GM18508 (cell line): ENCODE data around the gene CREB3L1.
A peak's percentile ranks its signal among the peaks of the same experiment; 100 is the strongest.

Source experiments
- ATAC-seq: cut with Tn5 transposase; IDR thresholded peaks from one replicate; pipeline ENCODE4 v1.9.1; 2021; ENCODE audit warnings: moderate number of reproducible peaks; ENCODE audit not compliant: insufficient read depth, unreplicated experiment

CREB3L1 gene, protein sequence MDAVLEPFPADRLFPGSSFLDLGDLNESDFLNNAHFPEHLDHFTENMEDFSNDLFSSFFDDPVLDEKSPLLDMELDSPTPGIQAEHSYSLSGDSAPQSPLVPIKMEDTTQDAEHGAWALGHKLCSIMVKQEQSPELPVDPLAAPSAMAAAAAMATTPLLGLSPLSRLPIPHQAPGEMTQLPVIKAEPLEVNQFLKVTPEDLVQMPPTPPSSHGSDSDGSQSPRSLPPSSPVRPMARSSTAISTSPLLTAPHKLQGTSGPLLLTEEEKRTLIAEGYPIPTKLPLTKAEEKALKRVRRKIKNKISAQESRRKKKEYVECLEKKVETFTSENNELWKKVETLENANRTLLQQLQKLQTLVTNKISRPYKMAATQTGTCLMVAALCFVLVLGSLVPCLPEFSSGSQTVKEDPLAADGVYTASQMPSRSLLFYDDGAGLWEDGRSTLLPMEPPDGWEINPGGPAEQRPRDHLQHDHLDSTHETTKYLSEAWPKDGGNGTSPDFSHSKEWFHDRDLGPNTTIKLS

DNA sequence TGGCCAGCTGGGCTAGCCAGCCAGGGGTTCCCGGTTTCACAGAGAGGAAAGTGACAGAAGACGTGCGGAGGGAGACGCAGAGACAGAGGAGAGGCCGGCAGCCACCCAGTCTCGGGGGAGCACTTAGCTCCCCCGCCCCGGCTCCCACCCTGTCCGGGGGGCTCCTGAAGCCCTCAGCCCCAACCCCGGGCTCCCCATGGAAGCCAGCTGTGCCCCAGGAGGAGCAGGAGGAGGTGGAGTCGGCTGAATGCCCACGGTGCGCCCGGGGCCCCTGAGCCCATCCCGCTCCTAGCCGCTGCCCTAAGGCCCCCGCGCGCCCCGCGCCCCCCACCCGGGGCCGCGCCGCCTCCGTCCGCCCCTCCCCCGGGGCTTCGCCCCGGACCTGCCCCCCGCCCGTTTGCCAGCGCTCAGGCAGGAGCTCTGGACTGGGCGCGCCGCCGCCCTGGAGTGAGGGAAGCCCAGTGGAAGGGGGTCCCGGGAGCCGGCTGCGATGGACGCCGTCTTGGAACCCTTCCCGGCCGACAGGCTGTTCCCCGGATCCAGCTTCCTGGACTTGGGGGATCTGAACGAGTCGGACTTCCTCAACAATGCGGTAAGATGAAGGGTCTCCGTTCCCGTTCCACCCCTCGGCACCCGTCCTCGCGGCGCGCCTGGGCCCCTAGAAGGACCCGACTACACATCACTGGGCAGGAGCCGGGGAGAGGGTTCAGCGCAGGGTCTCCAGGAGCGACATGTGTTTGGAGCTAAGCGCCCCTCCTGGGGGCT lies at the start of gene CREB3L1:
TSS of gene CREB3L1 (plus strand) at position 41 of the 765 bp plus-strand sequence. CDS start at position 491, 450 bp downstream.
- ATAC-seq = no peak

DNA sequence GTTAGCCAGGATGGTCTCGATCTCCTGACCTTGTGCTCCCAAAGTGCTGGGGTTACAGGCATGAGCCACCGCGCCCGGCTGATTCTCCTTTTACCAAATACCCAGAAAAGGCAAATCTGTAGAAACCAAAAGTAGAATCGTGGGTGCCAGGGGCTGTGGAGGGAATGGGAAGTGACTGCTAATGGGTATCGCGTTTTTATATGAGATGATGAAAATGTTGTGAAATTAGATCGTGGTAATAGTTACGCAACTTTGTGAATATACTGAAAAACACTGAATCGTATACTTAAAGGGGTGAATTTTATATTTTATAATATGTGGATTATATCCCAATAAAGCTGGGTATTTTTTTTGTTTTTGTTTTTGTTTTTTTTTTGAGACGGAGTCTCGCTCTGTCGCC lies 48.2 kb upstream of the CREB3L1 start:
- no peak for ATAC-seq

DNA sequence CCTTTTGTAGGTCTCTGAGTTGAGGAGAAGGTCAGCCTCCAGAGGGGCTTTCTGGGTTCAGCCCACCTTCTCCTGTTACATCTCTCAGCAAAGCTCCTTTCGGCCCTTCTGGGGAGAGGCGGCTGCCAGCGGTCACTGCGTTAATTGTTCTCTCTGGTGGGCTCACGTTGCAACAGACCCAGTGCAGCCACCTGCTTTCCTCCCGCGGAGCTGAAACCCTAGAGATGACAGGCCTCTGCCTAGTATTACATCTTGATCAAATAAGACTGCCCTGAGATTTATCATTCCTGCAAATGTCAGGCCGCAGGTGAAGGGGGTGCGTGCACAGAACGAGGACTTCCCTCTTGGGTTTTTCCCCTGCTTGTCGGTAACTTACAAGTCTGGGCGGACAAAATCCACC lies 43.2 kb upstream of the CREB3L1 start:
- no peak for ATAC-seq

DNA sequence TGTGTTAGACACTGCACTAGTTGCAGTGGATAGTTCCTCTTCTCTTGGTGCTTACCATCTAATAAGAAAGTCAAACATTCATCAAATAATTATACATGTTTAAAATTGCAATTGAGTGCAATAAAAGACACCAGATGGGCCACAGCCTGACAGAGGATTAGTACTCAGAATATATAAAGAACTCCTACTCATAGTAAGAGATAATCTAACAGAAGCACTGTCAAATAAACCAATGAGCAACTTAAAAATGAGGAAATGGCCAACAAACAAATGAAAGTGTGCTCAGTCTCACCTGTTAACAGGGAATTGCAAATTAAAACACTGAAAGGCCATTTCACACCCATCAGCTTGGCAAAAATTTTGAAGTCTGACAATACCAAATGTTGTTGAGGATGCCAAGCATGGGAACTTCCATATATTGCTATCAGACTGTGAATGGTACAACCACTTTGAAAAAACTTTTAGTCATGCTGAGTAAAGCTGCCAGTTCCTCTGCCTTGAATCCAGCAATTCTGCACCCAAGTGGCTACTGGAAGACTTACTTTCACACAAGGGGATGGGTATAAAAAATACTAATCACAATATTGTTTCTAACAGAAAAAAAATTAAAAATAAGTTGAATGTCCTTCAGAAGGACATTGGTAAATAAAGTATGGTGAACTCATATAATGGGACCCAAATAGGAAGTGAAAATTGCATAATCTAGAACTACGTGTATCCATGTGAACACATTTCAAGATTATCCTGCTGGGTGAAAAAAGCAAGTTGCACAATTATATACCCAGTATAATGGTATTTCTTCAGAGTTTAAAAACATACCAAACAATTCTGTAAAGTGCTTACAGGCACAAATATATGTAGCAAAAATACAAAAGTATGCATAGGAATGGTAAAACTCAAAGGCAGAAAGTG lies 41.4 kb upstream of the CREB3L1 start:
- ATAC-seq = no peak

DNA sequence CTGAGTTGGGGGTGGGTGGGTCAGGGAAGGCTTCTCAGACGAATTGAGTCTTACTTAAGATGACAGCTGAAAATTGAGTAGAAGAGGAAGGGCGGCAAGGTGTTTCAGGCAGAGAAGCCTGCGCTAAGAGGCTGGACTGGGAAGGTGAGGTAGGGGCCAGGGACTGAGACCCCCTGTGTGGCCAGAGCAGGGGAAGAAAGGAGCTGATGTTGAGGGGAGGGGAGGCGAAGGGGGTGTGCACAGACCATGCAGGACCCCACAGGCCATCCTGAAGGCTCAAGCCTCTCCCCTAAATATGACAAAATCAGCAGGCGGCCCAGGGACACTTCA lies 40.6 kb upstream of the CREB3L1 start:
- no peak for ATAC-seq

DNA sequence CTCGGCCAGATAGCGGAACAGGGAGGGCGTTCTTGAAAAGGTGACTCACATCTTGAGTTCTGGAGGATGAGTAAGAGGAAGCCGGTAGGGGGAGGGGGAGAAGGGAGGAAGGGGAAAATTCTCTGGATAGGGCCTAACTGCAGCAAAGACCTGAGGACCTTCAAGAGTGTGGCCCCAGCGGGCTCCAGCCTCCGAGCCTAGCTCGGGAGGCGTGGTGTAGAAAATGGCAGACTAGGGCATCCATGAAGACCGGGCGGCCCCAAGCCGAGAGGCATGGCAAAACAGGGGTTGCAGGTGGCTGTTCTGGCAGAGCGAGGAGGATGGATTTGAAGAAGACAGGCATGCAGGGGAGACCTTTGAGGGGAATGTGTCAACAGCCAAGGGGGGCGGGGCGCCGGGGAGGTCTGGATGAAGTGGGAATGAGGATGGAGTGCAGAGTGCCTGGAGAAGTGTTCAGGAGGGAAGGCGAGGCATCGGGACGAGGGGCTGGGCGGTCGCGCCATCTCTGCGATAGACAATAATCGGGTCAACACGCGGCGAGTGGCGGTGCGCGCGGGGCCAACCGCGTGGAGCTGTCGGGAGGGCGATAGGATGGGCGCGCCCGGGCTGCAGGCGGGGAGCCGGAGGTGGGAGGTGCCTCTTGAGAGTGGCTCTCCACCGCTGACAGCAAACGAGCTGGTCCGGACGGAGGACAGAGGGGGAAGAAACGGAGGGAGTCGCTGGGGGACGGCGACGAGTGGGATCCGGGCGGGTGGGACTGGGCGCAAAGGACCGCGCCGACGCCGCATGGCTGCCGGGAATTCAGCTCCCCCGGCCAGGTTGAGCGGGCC lies 40.0 kb upstream of the CREB3L1 start:
- ATAC-seq = no peak

DNA sequence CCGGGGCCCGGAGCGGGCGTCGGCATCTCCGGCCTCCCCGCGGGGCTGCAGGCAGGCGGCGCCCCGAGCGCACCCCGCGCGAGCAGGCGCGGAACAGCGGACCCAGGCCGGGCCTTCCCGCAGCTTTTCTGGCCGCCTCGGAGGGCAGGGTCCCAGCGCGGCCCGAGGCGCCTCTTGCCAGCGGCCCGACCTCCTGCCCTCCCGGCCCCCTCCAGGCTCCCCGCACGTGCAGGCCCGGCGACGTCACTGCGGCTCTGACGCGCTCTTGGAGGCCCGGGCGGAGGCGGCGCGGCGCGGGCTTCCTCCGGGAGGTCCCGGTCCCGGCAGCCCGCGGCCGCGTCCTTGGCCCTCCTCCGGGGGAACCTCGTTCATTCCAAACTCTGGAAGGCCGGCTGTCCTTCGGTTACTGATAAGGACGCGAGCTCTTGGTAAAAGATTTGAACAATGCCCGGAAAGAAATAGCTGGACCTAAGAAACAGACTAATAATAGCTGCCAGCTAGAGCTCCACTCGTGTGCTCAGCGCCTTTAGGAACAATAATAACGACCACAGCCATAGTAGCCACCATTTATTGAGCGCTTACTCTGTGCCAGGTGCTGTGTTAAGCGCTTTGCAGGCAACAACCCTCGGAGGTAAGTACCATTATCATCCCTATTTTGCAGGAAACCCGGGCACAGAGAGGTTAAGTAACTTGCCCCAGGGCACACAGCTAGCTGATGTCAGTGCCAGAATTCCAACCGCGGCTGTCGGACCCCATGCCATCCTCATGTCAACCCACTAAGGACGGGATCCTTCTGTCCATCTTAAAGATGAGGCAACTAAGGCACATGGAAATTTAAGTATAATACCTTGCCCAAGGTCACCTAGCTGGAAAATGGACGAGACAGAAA lies 39.1 kb upstream of the CREB3L1 start:
- ATAC-seq = no peak

DNA sequence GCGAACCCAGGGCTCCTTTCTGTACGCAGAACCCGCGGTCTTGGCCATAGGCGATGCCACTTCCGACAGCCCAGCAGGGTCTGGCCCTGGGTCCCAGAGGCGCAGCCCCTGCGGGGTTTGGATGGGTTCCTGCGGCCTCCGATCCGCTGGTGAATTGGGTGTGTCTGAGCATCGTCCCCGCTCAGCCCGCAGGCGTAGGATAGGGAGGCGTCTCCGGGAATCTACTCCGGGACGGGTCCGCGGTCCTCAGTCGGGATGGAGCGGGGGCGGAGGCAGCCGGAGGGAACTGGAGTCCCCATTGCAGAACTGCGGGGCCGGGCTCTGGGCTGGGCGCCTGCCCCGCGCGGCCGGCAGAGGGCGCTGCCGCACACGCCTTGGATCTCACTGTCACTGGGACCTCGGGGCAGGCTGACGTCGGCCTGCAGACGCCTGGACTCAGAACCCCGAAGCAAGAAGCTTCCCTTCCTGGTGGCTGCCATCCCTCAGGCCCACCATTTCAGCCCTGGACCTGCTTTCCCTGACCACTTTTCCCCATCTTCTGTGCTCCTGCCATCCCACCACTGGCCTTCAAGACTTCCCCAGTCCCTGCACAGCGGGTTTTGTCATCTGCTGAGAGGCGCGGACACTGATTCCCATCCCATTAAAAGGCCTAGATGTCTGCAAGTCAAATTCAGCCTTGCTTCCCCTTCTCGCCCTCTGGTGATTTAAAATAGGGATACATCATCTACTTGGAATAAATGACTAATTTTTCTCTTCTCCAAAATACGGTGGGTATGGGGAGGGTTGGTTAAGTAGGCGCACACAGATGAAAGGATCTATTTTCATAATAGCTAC lies 38.3 kb upstream of the CREB3L1 start:
- peak; percentile 50 for ATAC-seq

DNA sequence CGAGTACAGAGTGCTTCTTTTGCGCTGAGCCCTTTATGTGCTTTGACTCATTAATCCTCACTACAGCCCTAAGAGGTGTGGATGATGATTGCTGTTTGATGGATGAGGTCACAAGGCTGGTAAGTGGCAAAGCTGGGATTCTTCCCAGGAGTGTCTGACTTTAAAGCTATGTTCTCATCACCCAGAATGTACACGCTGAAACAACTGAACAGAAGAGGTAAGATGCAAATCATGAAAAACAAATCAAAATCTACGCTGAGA lies 37.7 kb upstream of the CREB3L1 start:
- no peak for ATAC-seq

DNA sequence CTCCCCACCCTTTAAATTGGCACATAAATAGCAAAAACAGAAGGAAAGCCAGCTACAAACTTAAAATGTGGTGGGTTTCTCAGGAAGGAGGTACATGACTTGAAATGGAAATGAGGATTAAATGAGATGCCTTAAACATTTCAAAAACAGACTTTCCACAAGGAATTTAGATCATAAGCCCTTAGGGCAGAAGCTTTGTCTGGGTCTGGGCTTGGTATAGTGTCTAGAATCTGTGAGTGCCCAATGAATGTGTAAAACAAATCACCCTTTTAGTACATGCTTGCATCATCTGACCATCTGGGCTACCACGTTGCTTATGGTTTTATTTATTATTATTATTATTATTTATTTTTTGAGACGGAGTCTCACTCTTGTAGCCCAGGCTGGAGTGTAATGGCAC lies 37.1 kb upstream of the CREB3L1 start:
- ATAC-seq = no peak

DNA sequence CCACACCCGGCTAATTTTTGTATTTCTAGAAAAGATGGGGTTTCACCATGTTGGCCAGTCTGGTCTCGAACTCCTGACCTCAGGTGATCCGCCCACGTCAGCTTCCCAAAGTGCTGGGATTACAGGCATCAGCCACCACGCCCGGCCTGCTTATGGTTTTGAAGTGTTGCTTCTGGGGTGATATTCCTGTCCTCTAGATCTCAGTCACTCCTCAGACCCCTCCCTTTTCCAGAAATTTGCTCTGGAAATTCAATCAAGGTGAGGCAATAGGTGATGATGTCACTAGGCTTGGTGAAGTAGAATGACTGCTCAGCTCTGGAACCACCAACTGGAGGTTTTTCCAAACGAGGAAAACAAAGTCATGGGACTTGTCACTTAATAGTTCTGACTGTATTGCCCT lies 36.6 kb upstream of the CREB3L1 start:
- ATAC-seq = no peak

DNA sequence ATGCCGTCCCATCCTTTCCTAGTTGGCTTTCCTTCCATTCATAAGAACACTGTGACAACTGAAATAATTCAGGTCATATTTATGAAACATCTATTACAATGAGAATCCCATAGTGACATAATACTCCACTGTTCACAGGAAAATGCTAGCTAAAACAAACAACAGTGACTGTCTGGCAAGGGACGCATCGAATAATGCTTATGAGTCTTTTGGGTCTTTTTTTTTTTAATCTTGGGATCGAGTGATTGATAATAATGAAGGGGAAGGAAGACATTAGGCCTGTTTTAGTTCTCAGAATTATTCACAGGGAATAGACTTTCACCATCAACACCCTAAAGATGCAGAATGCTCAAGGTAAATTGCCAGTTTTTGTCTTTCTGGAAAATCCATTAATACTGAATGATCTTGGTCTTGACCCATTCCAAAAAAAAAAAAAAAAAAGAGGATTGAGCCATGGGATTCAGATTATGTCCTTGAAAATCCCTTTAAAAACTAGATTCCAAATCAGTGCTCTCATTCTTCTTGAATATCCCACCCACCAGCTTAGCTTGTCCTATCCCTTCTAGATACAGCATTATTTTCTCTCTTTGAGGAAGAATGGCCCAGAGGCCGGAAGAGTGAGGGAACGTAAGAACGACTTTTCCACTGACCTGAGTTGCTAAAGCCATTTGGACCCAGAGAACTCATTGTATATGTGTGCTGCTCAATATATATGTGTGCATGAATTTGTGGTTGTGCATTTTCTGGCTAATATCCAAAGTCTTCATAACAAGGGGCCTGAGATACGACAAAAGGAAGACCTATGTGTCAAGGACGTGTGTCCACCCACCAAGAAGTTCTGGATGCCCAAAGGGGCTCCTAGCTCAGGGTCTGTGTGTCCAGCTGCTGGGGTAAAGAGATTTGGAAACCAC lies 35.2 kb upstream of the CREB3L1 start:
- ATAC-seq = no peak

DNA sequence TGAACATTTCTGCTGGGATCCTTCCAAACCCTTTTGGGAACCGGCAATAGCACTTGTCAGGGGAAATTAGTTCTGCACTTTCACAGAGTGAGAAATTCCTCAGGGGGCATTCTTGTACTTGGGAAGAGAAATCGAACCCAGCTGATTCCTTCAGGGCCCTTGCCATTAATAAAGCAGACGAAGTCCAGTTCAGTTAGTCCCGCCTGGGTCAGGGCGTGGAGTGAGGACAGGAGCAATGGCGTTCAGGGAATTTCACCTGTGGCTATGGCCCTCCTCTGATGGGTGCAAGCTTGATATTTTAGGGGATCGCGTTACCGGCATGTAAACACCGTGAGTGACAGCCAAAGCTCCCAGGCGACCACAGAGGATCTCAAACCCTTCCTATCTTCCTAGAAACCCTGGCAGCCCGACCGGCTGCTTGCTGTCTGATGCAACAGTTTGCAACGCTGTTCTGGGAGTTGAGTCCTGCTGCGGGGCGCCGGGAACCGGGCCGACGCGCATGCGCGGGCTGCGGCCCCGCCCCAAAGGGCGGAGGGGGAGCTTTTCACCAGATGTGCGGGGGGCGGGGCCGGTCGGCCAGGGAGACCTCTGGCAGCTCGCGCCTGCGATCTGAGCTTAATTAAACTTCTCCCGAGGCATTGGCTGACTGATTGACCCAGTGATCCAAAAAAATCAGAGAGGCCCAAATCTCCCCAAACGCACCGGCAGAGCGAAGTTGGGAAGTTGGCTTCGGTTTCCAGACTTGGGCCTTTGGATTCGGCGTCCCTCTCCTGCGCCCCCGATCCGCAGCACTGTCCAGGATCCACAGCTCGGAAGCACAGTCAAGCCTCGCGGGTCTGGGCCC lies 34.3 kb upstream of the CREB3L1 start:
- no peak for ATAC-seq

DNA sequence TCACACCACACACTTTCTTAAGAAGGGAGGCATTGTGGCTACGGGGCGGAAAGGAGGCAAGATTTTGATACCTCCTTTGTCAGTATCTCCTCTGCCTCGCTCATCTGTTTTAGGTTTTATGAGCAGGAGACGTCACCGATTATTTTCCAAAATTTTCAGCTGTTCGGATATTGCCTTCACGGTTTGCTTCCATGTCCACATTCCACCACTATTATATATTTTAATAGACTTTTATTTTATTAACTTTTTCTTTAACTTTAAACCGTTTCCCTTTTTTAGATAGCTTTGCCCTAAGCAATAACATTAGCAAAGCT lies 33.7 kb upstream of the CREB3L1 start:
- no peak for ATAC-seq

DNA sequence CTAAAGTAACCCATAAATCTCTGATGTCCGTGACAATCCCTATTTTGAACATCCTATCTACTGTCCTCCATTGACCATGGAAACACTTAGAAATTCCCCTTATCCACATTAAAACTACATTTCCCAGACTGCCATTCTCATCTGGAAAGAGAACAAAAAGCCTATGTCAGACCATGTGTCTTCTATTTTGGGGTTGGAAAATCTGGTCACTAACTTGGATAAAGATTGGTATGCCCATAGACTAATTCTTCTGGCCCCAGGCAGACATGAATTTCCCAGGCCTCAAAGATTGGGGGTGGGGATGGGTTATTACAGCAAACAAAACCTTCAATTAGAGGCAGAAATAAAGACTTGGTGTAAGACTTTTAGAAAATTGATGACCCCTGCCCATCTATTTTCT lies 30.9 kb upstream of the CREB3L1 start:
- ATAC-seq = no peak

DNA sequence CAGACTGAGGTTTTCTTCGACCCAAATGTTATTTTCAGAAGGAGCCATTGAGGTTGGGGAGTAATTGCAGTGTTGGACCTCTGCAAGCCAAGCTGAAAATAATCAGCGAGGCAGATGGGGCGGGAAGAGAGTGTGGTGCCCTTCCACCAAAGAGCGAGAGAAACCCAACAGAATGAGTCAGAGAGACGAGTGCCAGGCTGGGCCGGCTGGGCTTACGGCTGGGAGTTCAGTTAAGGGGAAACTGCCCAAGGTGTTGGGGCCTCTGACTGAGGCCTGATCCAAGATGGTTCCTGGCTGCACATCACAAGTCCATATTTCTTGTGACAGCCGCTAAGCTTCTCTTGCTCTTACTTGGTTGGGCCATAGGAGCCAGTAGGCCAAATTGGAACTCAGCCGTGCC lies 30.4 kb upstream of the CREB3L1 start:
- no peak for ATAC-seq
